GM18861 (cell line): ENCODE results near the gene PPARG.
"Not testable (repeated sequence)": the region's sequence is repeated elsewhere in the genome, so short reads cannot be mapped to it uniquely, and the experiment has no call there.

Experiments used
- ATAC-seq: cut with Tn5 transposase; IDR thresholded peaks from one replicate; pipeline ENCODE4 v1.9.1; 2021; ENCODE audit not compliant: unreplicated experiment

The PPARG gene

GRCh38 chr3:12476238-12476897 lies 187.5 kb downstream of the PPARG start:
- ATAC-seq, result no peak

- no peak for ATAC-seq
Observed at GRCh38 chr3:12477256-12477655, 188.4 kb downstream of the PPARG start.

GRCh38 chr3:12478326-12478725 lies 189.5 kb downstream of the PPARG start:
- ATAC-seq, result no peak

- ATAC-seq, result not testable (repeated sequence)
Observed at GRCh38 chr3:12479198-12479597, 190.3 kb downstream of the PPARG start.

- ATAC-seq, result no peak
Observed at GRCh38 chr3:12479919-12480427, 191.1 kb downstream of the PPARG start.

GRCh38 chr3:12483410-12483809 lies 194.5 kb downstream of the PPARG start:
- ATAC-seq, result no peak

GRCh38 chr3:12483872-12484197 lies 195.0 kb downstream of the PPARG start:
- ATAC-seq, result no peak
